HG03095 (cell line): ENCODE measurements around the gene RPA1.

Experiments used
- ATAC-seq: cut with Tn5 transposase; IDR thresholded peaks from one replicate; pipeline ENCODE4 v1.9.1; 2021; ENCODE audit warnings: moderate library complexity; ENCODE audit not compliant: unreplicated experiment

RPA1 gene

DNA sequence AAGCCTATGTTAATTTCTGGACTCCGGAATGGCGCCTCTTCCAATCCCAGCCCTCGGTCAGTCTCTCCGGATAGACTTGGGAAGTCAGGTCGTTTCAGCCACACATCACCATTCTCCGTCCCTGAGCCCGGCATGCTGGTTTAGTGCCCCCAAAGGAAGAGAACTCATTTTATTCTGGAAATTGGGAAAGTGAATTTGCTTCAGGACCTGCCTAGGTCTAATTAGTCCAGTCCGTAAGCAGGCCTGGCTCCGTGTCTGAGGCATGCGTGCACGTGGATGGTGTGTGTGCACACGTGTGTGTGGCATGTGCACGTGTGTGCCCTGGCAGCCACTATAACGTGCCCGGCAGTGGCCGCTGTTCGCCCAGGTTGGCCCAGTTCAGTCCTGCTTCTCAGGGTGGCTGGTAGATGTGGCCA is 77.4 kb downstream of the RPA1 start:
- ATAC-seq = no peak

DNA sequence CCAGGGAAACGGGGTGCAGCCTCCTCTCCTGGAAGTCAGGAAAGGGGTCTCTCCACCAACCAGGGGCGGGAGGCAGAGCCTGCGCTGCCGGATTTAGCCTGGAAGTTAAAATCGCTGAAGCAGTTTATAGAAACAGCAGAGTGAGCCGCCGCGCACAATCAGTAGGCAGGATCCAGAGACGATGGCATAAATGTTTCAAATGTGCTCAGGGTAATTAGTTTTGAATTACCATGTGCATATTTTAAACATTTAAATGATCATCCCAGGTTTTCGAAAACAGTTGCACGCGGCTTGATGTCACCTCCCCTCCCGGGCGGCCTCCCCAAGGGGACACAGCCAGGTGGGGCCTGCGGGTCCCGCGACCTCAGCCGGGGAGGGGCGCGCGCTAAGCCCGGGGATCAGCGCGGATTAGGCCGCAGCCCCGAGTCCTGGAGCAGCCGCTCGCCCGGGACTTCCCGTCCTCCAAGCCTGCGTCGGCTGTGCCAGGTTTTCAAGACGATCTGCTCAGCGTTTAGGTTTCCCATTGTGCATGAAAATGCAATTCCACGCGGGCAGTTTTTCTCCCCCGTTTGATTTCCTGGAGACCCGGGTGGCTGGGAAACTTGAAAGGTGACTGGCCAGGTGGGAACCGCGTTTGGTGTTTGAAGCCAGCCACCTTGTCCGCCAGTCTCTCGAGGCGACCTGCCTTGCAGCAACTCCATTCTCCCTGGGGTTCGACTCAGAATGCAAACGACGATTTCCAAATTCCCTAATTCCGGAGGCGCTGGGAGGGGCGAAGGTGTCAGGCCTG is 78.3 kb downstream of the RPA1 start:
- no peak for ATAC-seq

DNA sequence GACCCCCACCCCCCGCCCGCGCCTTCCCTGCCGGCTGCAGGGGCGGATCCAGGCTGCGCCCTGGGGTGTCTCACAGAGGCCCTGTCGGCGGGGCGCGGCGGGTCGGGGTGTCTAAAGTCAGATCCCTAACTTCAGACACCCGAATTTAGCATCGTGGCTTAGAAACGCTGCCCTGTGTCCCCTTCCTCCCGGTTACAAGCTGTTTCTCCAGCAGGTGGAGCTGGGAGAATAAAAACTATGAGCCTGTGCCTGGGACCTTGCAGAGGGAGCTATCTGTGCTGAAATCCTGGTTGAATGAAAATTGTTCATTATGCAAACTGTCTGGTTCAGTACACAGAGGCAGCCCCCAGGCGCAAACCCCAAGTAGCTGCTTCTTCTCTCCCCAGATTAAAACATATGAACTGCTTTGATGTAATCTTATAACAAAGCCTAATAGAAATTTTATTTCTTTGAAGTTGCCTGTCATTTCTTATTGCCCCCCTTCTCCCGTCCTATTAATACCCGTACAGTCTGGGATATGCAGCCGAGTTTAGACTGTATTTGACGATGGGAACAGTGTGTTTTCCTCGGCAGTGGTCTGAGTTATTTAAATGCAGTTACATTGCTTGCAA is 79.0 kb downstream of the RPA1 start:
- ATAC-seq = no peak

DNA sequence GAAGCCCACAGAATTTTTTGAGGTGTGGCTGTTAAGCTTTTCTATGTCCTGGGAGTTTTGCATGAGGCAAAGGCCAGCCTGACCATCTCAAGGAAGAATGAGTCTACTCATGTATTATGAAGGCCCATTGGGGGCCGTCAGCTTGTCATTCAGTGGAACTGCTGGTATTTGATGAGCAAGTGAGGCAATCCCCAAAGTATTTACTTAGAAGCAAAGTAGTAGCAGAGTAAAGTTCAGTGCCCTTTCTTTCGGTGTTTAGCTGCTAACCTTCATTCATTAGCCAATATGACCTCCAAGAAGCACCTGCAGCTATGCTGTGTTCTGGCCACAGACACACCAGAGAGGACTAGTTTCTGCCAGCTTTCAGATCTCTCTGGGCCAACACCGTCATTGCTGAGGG is 80.2 kb downstream of the RPA1 start:
- no peak for ATAC-seq

DNA sequence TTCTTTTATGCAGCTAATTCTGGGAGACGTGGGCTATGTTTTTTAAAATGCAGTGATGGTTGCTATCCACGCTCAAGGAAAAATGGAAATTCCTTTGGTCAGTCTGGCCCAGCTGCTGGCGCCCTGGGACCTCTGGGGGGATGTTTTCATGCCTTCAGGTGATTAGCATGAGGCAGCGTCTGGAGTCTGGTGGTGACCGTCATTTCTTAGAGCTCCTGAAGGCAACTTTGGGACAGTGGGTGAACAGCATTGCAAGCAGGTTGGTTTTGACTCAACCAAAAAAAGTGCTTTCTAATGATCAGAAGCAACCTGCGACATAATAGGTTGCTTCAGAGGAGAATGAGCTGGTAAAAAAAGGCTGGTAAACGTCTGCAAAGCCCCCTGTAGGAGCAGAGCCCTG is 82.3 kb downstream of the RPA1 start:
- ATAC-seq = no peak

DNA sequence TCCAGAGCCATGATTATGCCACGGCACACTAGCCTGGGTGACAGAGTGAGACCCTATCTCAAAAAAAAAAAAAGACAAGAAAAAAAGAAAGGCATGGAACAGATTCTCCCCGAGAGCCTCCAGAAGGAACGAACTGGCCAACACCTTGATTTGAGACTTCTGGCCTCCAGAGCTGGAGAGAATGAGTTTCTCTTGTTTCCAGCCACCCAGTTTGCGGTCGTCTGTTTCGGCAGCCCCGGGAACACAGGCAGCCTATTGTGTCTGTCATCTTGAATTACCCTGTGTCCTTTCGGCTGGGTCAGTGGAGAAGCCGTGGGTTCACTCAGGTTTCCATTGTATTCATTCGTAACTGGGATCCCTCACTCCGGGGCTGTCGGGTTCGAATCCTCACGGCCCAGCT is 83.9 kb downstream of the RPA1 start:
- no peak for ATAC-seq

DNA sequence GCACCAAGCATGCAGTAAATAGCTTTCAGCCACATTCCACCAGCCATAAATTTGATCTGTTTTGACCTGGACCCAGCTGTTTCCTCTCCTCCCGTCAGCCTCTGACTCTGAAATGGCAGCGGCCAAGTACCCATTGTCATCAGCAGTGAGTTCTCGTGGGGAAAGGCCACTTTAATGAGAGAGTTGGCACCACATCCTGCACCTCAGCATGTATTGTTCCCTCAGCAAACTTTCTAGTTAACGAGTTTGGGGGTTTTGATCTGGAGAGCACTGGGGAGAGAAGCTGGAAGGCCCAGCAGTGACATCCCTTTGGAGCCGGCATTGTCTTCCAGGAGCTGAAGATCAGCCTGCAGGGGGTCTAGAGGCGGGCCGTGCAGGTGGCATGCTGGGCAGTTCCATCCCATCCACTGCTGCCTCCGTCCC is 84.9 kb downstream of the RPA1 start:
- no peak for ATAC-seq

DNA sequence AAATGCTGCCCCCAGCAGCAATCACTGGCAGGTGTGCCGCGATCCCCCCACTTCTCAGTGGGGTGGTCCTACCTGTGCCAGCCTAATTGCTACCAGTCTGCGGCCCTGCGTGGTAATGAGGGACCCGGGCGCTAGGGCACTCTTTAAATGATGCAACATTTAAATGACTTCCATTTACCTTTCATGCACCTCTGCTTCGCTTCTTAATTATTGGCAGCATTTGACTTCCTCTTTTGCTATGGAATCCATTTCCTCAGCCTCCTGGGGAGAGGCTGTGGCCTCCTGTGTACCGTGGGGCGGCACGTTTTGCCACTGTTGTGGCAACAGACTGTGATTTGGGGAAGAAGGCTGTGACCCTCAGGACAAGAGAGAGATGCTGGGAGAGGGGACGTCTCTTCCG is 86.1 kb downstream of the RPA1 start:
- no peak for ATAC-seq

DNA sequence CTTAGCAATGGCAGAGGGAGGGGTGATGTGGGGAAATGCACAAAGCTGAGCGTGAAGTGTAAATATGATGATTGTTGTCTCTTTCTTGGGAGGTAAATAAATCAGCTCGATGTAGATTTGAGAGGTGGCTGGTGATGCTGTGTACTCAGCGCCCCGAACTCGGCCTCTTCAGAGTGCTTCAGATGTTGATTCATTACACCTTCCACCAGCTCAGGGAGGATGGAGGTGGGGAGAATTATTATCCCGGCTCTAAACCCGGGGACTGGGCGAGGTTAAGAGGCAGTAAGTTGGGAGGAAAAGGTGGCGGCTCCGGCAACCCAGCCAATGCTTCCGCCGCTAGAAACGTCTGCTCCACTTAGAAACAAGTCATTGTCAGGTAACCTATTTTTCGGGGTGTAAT is 86.5 kb downstream of the RPA1 start:
- no peak for ATAC-seq

DNA sequence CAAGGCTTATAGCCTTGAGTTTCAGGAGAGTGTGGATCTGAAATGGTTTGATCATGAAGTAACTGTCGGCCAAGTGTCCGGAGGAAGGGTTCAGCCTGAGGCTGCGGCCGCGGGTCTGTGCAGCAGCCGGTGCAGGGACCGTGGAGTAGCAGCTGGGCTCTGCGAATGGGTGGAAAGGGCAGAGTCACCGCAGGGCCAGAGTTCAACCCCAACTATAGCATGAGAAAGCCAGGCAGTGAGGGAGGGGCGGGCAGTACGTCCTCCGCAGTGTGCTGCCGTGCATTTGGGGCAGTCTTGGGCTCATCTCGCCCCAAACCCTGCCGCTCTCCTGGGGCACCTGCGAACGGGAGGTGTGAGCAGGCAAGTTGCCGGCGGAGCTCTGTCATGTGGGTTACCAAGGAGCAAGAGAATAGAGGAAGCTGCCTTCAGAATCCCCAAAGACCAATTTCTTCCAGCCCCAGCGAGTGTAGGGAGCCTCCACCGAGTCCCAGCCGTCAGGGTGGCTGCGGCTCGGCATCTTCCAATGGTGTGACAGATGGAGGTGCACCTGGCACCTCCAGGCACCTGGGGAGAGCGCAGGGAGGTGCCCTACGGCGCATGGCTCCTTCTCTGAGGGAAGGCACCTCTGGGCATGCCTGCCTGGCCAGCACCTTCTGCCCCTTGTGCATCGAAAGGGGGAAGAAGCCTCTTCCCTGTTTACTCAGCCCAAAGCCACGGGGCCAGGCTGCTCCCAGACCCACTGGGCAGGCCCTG is 87.3 kb downstream of the RPA1 start:
- ATAC-seq = no peak

DNA sequence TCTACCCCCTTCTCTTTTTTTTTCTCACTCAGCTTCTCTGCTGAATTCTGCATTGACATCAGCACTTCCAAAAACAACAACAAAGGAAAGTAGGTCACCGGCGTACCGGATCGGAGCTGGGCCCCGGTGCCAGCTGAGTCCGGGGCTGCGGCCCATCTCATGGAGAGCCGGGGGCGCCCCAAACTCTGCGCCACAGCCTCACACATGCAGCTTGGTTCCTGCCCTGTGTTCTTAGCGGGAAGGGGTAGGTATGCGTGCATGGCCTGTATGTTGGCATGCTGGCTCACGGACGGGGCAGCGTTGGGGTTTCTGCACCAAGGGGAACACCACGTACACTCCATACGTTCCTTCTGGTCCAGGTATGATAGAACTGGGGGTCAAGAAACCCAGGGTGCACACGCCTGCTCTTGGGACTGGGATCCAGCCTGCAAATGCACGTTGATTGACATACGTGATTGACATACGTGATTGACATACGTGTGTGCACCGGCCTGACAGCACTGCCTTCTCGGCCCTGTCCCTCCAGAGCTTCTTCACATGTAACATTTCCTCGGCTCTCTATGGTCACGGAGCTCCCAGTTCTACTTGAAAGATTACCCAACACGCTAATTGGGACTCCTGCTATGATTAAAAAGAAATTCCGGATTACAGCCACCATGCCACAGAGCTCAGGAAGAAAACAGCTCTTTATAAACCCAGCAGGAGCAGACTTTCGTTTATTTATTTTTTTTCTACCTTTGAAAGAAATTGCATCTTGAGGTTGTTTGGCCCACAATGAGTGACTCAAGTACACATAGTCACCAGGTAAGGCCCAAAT is 88.7 kb downstream of the RPA1 start:
- ATAC-seq = no peak

DNA sequence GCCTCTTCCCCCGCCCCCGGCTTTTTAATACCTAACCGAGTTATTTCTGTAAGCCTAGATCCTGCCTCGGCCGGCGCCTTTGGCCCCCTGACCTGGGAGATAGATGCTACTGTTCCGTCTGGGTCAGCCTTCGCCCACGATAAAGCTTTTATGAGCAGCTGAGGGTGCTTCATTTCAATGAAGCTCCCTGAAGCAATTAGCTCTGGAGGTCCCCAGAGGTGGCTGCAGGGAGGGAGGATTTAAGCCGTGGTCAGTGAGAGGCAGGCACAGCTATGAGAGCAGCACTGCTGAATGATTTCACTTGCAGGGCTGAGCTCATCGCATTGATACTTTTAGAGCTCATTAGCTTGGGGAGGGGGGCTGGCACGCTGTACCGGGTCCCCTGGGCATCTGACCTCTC is 89.4 kb downstream of the RPA1 start:
- ATAC-seq = no peak

DNA sequence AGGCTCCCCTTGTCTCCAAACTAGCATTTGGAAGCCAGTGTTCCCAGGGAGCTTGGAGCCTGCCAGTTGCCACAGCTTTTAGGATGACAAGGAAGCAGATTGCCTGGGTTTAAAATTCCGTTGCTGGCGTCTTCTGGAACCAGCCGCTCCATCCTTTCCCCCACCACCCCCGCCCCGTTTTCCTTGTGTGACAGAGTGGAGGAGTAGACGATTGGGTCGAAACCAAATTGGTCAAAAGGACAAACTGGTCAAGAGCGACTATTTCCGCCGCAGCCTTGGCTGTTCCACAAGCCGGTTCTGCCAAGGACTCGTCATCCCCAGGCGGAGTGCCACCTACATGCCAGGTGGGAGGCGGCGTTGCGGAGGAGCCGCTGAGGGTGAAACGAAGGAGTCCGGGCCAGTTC is 91.1 kb downstream of the RPA1 start:
- no peak for ATAC-seq

DNA sequence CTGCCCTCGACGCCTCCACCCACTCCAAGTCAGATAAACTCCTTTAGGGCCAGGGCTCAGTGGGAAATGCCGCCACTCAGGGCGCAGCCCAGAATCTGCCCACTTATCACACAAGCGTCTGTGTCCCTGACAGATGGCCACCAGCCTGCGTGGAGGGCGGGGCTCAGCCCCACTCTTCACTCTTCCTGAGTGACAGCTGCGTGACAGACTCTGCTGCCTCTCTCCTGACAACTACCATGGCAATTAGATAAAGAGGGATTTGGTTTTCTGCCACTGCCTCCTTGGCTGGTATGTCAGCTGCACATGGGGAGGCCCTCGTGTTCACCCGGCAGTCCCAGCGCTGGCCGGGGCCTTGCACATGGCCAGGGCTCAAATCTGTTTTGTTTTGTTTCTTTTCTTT is 99.2 kb downstream of the RPA1 start:
- no peak for ATAC-seq

DNA sequence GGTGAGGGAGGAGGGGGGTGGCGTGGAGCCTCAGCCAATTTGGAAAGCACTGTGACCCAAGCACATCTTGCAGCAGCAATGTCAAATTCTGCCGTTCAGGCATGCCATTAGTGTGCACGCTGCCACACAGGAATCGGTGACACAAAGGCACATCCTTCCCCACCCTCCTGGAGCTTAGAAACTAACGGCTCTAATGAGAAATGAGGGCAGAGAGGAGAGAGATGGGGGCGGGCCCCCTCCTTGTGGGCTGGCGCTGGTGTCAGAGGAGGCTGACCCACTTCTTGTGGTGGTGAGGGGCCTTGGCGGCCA is 100.5 kb downstream of the RPA1 start:
- no peak for ATAC-seq

DNA sequence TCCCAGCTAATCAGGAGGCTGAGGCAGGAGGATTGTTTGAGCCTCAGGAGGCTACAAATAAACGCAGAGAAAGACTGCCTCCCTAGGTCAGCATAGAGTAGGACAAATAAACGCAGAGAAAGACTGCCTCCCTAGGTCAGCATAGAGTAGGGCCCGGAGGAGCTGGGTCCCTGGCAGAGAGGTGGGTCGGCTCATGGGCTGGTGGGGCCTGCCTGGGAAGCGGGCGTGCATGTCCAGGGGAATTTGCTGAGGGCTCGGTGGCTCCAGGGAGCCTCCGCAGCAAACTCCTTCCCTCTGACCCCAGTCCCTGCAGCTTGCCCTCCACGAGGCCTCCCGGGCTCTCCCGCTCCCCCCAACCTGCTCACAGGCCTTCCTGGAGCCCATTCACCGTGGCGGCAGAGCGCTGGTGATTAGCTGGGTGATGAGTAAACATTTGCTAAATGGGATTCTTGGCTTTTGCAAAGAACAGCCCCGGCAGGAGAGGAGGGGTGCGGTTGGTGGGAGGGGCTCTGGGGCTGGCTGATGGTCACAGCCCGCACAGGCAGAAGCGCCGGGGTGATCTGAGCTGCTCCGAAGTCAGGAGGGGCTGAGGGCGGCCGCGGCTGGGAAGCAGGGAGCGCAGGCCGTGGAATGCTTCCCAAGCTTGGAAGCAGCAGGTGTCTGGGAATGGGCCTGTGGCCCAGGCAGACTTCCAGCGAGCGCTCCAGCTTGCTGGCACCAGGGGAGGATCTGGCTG is 102.2 kb downstream of the RPA1 start:
- ATAC-seq = no peak

DNA sequence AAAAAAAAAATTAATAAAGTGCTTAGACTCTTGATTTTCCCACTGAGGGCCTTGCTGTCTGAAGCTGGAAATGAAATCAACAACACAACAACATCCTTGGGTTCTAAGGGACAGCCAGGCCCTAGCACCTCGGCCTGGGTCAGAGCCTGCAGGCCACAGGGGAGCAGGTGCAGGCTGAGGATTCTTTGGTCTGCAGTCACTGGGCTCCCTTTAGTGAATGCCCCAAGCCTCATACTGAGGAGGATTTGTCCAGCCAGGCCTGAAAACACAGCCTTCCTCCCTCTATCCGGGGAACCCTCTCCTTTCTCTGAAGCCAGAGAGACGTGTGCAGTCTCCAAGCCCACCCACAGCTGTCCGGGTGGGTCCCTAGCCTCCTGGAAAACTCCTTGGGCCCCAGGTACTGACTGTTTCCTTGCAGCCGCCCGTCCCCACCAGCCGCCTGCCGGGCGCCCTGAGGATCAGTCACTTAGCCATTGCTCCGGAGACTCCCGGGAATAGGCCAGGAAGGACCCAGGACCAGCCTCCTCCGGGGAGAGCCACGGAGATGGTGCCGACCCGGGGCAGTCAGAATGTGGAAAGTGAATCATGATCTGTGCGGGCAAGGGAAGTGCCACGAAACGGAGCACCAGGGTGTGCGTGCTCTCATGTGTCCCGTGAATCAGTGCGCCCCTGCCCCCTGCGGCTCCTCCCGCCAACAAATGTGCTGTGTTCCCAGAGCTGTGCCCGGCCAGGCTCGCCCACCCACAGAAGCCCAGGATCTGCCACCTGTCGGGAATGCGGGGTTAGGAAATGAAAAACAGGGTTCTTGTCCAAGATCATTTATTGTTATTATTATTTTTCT is 104.3 kb downstream of the RPA1 start:
- ATAC-seq = no peak

DNA sequence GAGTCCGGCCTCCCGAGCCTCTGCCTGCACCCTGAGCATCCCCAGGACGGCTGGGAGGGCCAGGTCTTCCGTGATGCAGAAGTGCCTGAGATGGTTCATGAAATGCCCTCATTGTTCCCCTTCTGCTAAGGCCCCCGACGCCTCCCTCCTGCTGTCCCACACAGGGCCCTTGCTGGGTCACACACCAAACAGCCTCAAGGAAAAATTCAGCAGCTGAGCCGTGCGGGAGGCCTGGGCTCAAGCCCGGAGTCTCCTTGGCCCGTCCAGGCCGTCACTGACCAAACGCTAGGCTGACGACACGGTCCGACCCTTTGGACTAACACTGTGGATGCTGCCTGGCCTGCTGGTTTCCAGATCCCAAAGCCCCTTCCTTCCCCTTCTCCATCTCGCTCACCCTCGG is 105.1 kb downstream of the RPA1 start:
- ATAC-seq = no peak

DNA sequence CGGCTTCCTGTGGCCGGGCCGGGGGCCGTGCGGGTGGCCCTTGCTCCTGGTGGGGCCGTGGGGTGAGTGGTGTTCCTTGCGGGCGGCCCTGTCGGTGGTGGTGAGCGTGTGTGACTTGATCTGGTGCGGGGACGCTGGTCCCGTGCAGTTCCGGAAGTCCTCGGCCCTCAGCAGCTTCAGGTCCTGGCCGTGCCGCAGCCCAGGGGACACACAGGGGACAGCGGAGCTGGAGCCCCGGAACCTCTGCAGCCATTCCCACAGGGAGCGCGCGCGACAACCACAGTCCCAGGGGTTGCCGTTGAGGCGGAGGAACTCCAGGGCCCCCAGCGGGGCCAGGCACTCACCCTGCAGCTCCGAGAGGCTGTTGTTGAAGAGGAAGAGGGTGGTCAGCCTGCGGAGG is 107.0 kb downstream of the RPA1 start:
- no peak for ATAC-seq

DNA sequence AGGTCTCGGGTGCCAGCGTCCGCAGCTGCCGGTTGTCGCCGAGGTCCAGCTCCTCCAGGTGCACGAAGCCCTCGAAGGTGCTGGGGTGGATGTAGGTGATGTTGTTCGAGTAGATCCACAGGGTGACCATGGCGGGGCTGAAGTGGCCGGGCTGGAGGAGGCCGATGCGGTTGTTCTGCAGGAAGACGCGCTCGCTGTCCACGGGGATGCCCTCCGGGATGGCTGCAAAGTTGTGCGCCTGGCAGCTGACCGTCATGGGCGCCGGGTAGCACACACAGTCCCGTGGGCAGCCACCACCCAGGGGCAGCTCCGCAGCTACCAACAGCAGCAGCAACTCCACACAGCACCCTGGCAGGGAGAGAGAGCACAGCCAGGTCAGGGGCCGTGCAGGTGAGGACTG is 107.7 kb downstream of the RPA1 start:
- ATAC-seq = no peak
